ENCODE data around the gene PALM.

DNA sequence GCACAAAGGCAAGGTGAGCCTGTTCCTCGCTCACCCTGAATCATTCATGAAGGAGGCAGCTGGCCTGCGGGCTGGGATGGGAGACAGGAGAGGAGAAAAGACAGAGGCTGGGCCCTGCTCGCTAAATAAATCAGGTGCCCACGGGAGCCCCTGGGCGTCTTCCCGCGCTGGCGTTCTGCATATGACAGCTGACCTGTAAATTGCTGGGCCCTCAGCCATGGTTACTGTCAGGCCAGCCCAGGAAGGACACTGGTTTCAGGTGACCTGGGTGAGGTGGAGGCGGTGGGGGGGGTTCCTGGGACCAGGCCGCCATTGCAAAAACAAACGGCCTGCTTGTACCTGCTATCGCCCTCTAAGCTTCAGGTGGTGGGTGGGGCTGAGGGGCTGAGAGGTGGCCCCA is 85.1 kb downstream of the PALM start:
- TF ChIP-seq CTCF (conservative IDR thresholded peaks at IDR 0.05; ENCODE audit: low read length) (no peak), EZH2phosphoT487 (IDR thresholded peaks at IDR 0.05; ENCODE audit: borderline replicate concordance, low read depth, low read length) (no peak)
